ENCODE results near the gene COA8. TPM values are rescaled to one million over a fixed set of nuclear protein-coding genes. Genes with fewer than 3 reads are reported as not detected.

Gene COA8
- total RNA-seq, 1 experiment from 2014 or later = 37.2 TPM

- no peaks in the 10 kb centered on the region for H3K27me3 Mint-ChIP-seq (ENCODE audit: unreplicated experiment)
- H3K4me1 Mint-ChIP-seq (ENCODE audit: low read depth, unreplicated experiment) = no peaks in the 10 kb centered on the region
- no peaks in the 10 kb centered on the region for H3K9me3 Mint-ChIP-seq (ENCODE audit: low read depth, unreplicated experiment)
- H3K36me3 Mint-ChIP-seq (ENCODE audit: insufficient read depth, unreplicated experiment) = peaks cover 28% of the 10 kb centered on the region
- H3K27ac Mint-ChIP-seq (ENCODE audit: unreplicated experiment) = peak overlapping the region; percentile 85
- TF ChIP-seq CTCF (IDR thresholded peaks at IDR 0.05; ENCODE audit: unreplicated experiment) = no peak
- BruUV-seq (replicated peaks) = no TSS peak
- intact Hi-C loops (cut with micrococcal nuclease; ENCODE audit: unreplicated experiment) = no loop called here
- DNase-seq = no peak
- H3K4me3 Mint-ChIP-seq (ENCODE audit: low read depth, unreplicated experiment) = peak overlapping the region; percentile 56
- CTCF ChIA-PET = interaction anchor here (0.6 to 1.7 kb wide), 5 partner anchors 12 to 22 kb away, joined by 4 to 10 read pairs (median 5); partner anchors contain the start of genes CKB and TRMT61A
Observed at GRCh38 chr14:103540821-103541708, 21.7 kb upstream of the COA8 start.

DNA sequence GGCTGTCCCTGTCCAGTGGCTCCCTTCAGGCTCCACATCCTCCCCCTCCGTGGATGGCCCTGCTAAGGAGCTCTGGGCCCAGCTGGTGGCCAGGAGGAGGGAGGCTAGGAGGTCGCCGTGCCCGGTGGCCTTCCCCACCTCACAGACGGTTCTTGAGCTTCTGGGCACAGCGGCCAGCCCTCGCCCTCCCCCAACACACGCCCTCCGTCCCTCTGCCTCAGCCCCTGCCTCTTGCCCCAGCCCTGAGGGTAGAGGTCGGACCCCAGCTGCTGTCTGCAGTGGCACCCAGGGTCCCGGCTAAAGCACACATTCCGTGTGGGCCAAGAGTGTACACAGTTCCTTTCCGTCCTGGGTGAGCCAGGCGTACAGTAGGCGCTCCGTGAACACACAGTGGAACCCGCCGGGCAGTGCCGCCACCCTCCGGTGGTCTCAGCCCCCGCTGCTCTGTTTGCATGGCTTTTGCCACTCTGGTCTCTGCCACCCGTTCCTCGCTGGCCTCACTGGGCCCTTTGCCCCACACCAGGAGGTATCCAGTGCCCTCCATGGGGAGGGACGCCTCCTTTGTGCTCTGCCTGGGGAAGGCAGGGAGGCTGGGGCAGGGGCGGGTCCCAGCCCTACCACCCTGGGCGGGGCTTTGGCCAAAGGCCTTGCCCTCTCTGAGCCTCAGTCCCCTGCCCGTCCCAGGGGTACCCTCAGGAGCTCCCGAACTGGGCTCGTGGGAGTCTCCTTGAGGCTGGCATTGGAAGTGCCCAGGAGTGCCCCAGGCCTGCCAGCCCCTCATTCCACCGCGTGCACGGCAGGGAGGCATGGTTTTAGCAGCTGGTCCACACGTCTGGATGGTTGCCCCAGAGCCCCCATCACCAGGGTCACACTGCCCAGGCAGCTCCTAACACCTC lies 20.8 kb upstream of the COA8 start:
- no peaks in the 10 kb centered on the region for H3K9me3 Mint-ChIP-seq (ENCODE audit: low read depth, unreplicated experiment)
- H3K4me3 Mint-ChIP-seq (ENCODE audit: low read depth, unreplicated experiment) = no peak overlapping the region
- H3K36me3 Mint-ChIP-seq (ENCODE audit: insufficient read depth, unreplicated experiment) = peaks cover 28% of the 10 kb centered on the region
- CTCF ChIA-PET = interaction anchor here (1.5 kb wide), 1 partner anchor 23 kb away, joined by 4 read pairs; no protein-coding TSS in a partner anchor
- DNase-seq = no peak
- no peak for TF ChIP-seq CTCF (IDR thresholded peaks at IDR 0.05; ENCODE audit: unreplicated experiment)
- H3K4me1 Mint-ChIP-seq (ENCODE audit: low read depth, unreplicated experiment) = no peaks in the 10 kb centered on the region
- intact Hi-C loops (cut with micrococcal nuclease; ENCODE audit: unreplicated experiment) = no loop called here
- BruUV-seq (replicated peaks) = no TSS peak
- H3K27me3 Mint-ChIP-seq (ENCODE audit: unreplicated experiment) = no peaks in the 10 kb centered on the region
- H3K27ac Mint-ChIP-seq (ENCODE audit: unreplicated experiment) = peak overlapping the region; percentile 50

DNA sequence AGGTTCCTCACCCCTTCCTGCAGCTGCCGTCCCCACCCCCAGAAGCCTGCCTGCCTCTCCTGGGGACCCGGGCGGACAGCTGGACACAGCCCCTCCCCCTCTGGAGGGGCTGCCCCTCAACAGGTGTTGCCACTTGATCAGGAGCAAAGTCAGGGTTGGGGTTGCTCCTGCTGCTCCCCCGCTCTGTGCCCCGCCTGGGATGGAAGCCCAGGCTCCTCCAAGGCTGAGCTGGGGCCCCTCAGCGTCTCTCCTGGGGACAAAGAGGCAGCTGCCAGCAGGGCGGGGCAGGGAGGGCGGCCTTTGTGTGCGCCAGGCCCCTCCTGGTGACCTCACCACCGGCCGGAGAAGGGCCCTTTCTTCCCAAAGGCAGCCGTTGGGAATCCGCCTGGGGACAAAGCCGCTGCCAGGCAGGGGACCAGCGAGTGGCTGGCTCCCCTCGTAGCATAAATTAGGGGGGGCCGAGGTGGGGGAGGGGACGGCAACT lies 20.1 kb upstream of the COA8 start:
- Mint-ChIP-seq H3K27ac (ENCODE audit: unreplicated experiment) (no peak overlapping the region), H3K27me3 (ENCODE audit: unreplicated experiment) (no peaks in the 10 kb centered on the region), H3K4me3 (ENCODE audit: low read depth, unreplicated experiment) (no peak overlapping the region), H3K36me3 (ENCODE audit: insufficient read depth, unreplicated experiment) (peaks cover 27% of the 10 kb centered on the region), H3K9me3 (ENCODE audit: low read depth, unreplicated experiment) (no peaks in the 10 kb centered on the region), H3K4me1 (ENCODE audit: low read depth, unreplicated experiment) (no peaks in the 10 kb centered on the region)
- CTCF ChIA-PET = interaction anchor here (0.5 kb wide), 1 partner anchor 14 kb away, joined by 4 read pairs; the partner anchor contains the start of gene TRMT61A
- no TSS peak for BruUV-seq (replicated peaks)
- peak; percentile 50 for DNase-seq
- intact Hi-C loops (cut with micrococcal nuclease; ENCODE audit: unreplicated experiment) = no loop called here
- TF ChIP-seq CTCF (IDR thresholded peaks at IDR 0.05; ENCODE audit: unreplicated experiment) = no peak

- Mint-ChIP-seq H3K27ac (ENCODE audit: unreplicated experiment) (no peak overlapping the region), H3K9me3 (ENCODE audit: low read depth, unreplicated experiment) (no peaks in the 10 kb centered on the region), H3K4me3 (ENCODE audit: low read depth, unreplicated experiment) (no peak overlapping the region), H3K4me1 (ENCODE audit: low read depth, unreplicated experiment) (no peaks in the 10 kb centered on the region), H3K27me3 (ENCODE audit: unreplicated experiment) (no peaks in the 10 kb centered on the region), H3K36me3 (ENCODE audit: insufficient read depth, unreplicated experiment) (peaks cover 22% of the 10 kb centered on the region)
- DNase-seq = no peak
- intact Hi-C loops (cut with micrococcal nuclease; ENCODE audit: unreplicated experiment) = no loop called here
- TF ChIP-seq CTCF (IDR thresholded peaks at IDR 0.05; ENCODE audit: unreplicated experiment) = no peak
- CTCF ChIA-PET = interaction anchor here (0.5 kb wide), 1 partner anchor 14 kb away, joined by 4 read pairs; the partner anchor contains the start of gene TRMT61A
- BruUV-seq (replicated peaks) = no TSS peak
Observed at GRCh38 chr14:103543140-103543539, 19.6 kb upstream of the COA8 start.
